ENCODE results near the gene NKAIN2. TPM values are rescaled to one million over a fixed set of nuclear protein-coding genes. Genes with fewer than 3 reads are reported as not detected.

Gene NKAIN2
- total RNA-seq, 1 experiment from 2014 or later: 1.1 TPM

DNA sequence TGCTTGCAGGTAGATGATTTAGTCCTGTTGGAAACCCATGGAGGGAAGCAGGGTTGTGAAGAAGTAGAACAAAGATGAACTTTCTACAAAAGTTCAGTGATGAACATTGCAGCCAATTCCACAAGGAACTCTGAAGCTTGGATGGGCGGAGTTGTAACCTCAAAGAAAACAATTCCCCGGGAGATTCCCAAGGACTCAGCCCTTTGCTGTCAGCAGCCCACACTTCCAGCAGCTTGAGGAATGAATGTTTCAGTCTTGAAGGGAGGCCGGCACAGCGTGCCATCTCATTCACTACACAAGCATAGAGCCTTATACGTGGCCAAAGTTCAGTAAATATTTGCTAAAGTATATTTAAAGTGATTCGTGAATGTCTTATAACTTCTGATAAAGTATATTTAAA lies 269.4 kb downstream of the NKAIN2 start:
- no peaks in the 10 kb centered on the region for H3K36me3 ChIP-seq (replicated peaks; ENCODE audit: control insufficient read depth, insufficient read depth, low read length)
- no peak for DNase-seq
- H3K4me3 ChIP-seq (ENCODE audit: insufficient read depth, low read depth, low read length): no peak overlapping the region
- no peaks in the 10 kb centered on the region for H3K27me3 ChIP-seq (ENCODE audit: control insufficient read depth, insufficient read depth, low read length)

DNA sequence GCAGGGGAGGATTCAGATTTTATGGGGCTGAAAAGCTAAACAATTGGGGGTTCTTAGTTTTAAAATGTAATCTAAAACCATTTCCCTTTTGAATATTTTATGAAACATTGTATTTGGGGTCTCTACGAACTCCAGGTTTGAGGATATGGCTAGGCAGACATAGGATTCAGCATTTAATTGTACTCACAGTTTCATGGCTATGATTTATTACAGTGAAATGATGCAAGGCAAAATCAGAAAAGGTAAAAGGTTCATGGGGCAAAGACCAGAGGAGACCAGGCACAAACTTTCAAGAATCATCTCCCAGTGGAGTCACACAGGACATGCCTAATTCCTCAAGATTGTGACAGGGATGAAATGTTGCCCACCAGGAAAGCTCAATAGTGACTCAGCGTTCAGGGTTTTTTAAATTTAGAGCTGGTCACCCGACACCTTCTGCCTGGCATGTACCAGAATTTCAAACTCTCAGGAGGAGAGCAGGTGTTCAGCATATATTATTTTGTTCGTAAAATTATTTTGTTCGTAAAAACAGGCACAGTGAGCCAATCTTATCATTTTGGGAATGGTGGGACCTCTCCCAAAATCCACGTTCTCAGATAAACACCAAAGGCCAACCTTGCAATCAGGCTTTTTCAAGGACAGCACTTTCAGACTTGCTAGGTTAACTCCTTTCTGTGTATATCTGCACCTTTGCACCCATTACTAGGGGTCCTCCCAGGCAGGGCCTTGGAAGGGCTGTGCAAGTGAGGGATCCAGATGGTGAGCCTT lies 270.3 kb downstream of the NKAIN2 start:
- H3K4me3 ChIP-seq (ENCODE audit: insufficient read depth, low read depth, low read length): no peak overlapping the region
- DNase-seq: no peak
- no peaks in the 10 kb centered on the region for H3K36me3 ChIP-seq (replicated peaks; ENCODE audit: control insufficient read depth, insufficient read depth, low read length)
- no peaks in the 10 kb centered on the region for H3K27me3 ChIP-seq (ENCODE audit: control insufficient read depth, insufficient read depth, low read length)

DNA sequence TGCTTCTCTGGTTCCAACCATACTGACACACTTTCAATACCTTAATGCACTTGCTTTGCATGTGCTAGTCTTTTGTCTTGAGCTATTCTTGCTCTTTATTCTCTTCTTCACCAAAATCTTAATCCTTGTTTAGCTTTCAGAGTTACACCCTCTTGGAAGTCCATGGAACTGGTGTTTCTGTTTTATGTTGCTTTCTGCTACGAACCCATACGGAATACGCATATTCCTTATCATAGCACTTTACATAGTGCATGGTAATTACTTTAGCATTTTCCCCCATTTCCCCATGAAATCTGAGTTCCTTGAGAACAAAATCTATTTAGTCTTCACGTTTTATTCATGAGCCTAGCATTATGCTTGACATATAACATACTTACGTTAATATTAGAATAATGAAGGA lies 270.9 kb downstream of the NKAIN2 start:
- H3K4me3 ChIP-seq (ENCODE audit: insufficient read depth, low read depth, low read length): no peak overlapping the region
- no peaks in the 10 kb centered on the region for H3K36me3 ChIP-seq (replicated peaks; ENCODE audit: control insufficient read depth, insufficient read depth, low read length)
- no peaks in the 10 kb centered on the region for H3K27me3 ChIP-seq (ENCODE audit: control insufficient read depth, insufficient read depth, low read length)
- DNase-seq: no peak

DNA sequence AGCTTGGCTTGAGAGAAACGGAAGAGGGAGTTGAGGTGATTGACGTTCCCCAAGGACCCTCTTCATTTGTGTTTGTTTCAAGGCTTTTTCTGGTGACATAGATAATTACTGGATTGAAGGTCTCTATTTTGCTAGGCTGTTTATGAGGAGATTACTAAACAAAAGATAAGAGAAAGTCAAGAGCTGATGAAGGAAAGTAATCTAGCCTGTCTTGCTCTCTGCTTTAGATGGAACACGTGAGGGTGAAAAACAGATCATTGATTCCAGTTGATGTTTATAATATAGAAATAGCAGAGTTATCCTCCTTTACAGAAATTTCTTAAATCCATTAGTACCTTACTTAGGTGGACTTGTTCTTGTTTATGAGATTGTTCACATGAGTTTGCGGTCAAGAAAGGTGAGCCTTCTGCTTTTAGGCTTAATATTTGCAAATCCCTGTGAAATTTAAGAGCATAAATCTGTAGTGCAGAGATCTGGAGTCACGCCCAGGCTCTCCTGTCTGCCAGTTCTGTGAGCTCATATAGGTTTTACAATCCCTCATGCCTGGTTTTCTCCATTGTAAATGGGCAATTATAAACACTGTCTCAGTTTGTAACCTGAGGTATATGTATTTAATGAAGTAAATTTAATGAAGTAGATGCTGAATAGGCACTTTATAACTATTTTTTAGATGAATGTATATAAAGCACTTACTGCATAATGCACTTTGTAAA lies 272.8 kb downstream of the NKAIN2 start:
- Histone ChIP-seq H3K27me3 (ENCODE audit: control insufficient read depth, insufficient read depth, low read length) (no peaks in the 10 kb centered on the region), H3K36me3 (replicated peaks; ENCODE audit: control insufficient read depth, insufficient read depth, low read length) (no peaks in the 10 kb centered on the region), H3K4me3 (ENCODE audit: insufficient read depth, low read depth, low read length) (no peak overlapping the region)
- DNase-seq: no peak

DNA sequence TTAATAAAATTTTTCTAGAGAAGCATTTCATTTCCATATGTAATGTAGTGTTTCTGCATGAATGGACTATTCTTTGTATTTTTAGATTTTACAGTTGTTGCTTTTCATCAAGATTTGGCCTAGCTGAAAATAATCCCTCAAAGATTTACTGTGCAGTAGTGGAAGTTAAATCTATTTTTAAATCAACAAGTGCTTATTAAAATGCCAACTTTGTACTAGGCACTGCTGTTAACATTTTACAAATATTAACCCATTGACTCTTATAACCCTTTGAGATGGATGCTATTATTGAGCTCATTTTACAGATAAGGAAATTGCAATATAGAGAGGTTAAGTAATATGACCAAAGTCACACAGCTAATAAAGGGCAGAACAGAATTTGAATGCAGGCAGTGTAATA lies 274.5 kb downstream of the NKAIN2 start:
- no peak overlapping the region for H3K4me3 ChIP-seq (ENCODE audit: insufficient read depth, low read depth, low read length)
- H3K27me3 ChIP-seq (ENCODE audit: control insufficient read depth, insufficient read depth, low read length): no peaks in the 10 kb centered on the region
- H3K36me3 ChIP-seq (replicated peaks; ENCODE audit: control insufficient read depth, insufficient read depth, low read length): no peaks in the 10 kb centered on the region
- no peak for DNase-seq

DNA sequence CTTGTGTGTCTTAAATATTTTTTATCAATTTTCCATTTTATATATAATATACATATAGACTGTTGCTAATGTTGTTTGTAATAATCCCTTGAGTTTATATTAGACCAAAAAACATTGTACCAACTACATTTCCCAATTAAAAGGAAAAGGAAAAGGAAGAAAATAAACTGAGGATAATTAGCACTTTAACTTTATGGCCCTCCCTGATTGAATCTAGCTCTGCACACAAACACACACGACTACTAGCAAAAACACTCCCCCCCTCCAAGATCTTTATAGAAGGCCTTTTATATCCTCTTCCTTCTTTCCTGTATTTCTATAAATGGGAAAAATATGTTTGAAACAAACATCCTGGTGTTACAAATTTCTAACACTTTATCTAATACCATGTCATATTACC lies 276.8 kb downstream of the NKAIN2 start:
- DNase-seq: no peak
- H3K36me3 ChIP-seq (replicated peaks; ENCODE audit: control insufficient read depth, insufficient read depth, low read length): no peaks in the 10 kb centered on the region
- no peak overlapping the region for H3K4me3 ChIP-seq (ENCODE audit: insufficient read depth, low read depth, low read length)
- no peaks in the 10 kb centered on the region for H3K27me3 ChIP-seq (ENCODE audit: control insufficient read depth, insufficient read depth, low read length)

DNA sequence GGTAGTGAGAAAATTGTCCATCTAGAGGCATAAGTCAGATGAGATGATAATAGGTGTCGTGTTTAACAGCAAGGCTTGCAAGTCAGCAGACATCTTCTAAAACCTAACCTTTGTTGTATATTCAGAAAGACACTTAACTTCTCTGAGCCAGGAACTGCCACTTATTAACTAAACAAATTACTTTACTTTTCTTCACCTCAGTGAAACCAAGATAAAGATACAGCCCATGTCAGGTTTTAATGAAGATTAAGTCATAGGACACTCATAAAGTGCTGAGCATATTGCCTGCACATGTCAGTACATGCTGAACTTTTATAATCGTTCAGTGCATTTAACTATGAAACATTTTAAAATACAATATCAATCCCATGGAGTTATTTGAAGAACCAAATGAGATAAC lies 286.8 kb downstream of the NKAIN2 start:
- no peak for DNase-seq
- no peaks in the 10 kb centered on the region for H3K27me3 ChIP-seq (ENCODE audit: control insufficient read depth, insufficient read depth, low read length)
- no peaks in the 10 kb centered on the region for H3K36me3 ChIP-seq (replicated peaks; ENCODE audit: control insufficient read depth, insufficient read depth, low read length)
- H3K4me3 ChIP-seq (ENCODE audit: insufficient read depth, low read depth, low read length): no peak overlapping the region

DNA sequence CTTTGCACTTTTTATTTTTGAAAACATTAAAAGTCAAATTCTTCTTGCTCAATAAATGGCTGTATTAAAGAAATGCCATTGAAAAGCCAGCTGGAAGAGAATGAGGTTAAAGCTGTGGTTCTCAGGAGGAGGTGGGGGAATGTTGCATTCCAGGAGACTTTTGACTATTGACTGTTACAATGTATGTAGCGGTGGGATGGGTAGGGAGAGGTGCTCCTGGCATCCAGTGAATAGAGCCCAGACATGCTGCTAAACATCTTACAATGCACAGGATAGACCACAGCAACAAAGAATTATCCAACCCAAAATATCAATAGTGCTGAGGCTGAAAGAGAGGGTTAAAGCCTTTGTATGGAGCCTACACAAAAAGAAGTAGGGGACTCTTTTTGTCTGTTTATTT lies 295.9 kb downstream of the NKAIN2 start:
- H3K36me3 ChIP-seq (replicated peaks; ENCODE audit: control insufficient read depth, insufficient read depth, low read length): no peaks in the 10 kb centered on the region
- no peaks in the 10 kb centered on the region for H3K27me3 ChIP-seq (ENCODE audit: control insufficient read depth, insufficient read depth, low read length)
- H3K4me3 ChIP-seq (ENCODE audit: insufficient read depth, low read depth, low read length): no peak overlapping the region
- peak; percentile 16 for DNase-seq

DNA sequence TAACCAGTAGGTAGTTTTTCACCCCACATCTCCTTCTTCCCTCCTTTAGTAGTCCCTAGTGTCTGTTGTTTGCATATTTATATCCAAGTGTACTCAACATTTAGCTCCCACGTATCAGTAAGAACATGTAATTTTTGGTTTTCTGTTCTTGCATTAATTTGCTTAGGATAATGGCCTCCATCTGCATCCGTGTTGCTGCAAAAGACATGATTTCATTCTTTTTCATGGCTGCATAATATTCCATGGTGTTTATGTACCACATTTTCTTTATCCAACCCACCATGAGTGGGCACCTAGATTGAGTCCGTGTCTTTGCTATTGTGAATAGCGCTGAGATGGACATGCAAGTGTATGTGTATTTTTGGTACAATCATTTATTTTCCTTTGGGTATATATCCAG lies 306.8 kb downstream of the NKAIN2 start:
- no peak for DNase-seq
- Histone ChIP-seq H3K4me3 (ENCODE audit: insufficient read depth, low read depth, low read length) (no peak overlapping the region), H3K27me3 (ENCODE audit: control insufficient read depth, insufficient read depth, low read length) (no peaks in the 10 kb centered on the region), H3K36me3 (replicated peaks; ENCODE audit: control insufficient read depth, insufficient read depth, low read length) (no peaks in the 10 kb centered on the region)

DNA sequence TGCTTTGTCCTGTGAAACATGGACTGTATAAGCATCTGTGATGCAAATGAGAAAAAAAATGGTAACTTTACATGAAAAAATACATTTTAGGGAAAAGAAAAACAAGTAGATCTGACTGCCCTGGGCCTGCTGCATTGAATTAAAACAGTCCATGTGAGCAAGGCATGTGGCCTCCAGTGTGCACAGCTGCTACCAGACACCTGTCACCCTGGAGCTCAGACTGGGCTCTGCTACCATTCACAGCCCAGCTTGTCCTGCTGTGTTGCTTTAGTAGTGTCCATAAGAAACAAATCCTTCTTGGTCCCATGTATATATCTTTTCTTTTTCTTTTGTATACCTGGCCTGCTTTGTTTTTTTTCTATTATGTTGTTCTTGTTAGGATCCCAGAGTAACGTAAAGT lies 315.9 kb downstream of the NKAIN2 start:
- no peaks in the 10 kb centered on the region for H3K36me3 ChIP-seq (replicated peaks; ENCODE audit: control insufficient read depth, insufficient read depth, low read length)
- no peak for DNase-seq
- no peaks in the 10 kb centered on the region for H3K27me3 ChIP-seq (ENCODE audit: control insufficient read depth, insufficient read depth, low read length)
- no peak overlapping the region for H3K4me3 ChIP-seq (ENCODE audit: insufficient read depth, low read depth, low read length)

DNA sequence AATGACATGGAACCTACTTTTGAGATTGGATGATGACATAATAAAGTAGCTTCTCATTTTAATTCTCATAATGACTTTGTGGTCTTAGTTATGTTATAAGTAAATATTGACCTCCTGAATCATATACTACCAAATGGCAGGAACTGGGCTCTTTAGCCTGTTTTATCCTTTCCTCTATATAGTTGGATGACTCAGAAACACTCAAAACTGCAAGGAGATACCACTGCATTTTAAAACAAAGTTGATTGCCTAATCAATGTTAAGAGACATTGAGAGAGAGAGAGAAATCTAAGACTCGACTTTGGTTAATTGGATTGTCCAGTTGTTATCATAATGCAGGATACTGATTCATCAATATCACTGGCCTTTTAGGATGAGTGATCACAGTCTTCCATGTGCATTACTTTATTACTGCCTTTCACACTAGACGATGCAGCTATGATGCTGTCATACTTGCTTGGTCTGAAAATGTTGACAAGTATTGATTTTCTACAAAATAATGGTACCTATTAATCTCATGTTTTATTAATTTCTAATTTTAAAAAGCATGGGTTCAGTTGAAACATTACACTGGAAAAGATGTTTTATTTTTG lies 320.0 kb downstream of the NKAIN2 start:
- Histone ChIP-seq H3K36me3 (replicated peaks; ENCODE audit: control insufficient read depth, insufficient read depth, low read length) (no peaks in the 10 kb centered on the region), H3K4me3 (ENCODE audit: insufficient read depth, low read depth, low read length) (no peak overlapping the region), H3K27me3 (ENCODE audit: control insufficient read depth, insufficient read depth, low read length) (no peaks in the 10 kb centered on the region)
- DNase-seq: no peak

DNA sequence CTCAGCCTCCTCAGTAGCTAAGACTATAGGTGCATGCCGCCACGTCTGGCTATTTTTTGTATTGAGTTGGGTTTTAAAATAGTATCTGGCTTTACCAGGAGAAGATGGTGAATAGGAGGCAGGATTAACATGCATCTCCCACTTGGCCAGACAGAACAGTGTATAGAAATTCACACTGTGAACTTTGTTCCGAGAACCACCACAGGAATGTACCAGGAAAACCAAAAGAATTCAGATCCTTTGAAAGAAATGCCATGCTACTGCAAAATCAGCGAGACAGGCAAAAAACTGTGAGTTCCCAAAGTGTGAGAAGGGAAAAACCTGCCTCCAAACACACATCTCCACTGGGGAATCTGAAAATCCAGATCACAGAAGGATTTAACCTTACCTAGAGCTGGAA lies 327.6 kb downstream of the NKAIN2 start:
- H3K4me3 ChIP-seq (ENCODE audit: insufficient read depth, low read depth, low read length): no peak overlapping the region
- DNase-seq: no peak
- H3K27me3 ChIP-seq (ENCODE audit: control insufficient read depth, insufficient read depth, low read length): no peaks in the 10 kb centered on the region
- no peaks in the 10 kb centered on the region for H3K36me3 ChIP-seq (replicated peaks; ENCODE audit: control insufficient read depth, insufficient read depth, low read length)

DNA sequence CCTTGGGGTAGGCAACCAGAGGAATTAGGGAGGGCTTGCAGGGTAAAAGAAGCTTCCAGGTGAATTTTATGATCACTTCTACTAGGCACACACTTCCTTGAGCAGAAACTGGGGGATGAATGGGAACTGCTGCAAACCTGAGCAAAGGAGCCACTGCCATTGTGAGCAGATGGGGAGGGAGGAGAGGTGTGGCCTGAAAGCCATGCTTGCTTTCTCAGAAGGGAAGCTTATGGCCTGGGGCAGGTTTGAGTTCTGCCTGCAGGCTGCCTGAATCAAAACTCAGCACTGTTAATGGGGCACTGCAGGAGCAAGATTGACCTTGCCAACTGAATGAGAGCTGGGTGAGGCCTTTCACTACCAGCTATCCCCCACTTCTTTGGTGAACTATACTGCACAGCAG lies 328.1 kb downstream of the NKAIN2 start:
- Histone ChIP-seq H3K36me3 (replicated peaks; ENCODE audit: control insufficient read depth, insufficient read depth, low read length) (no peaks in the 10 kb centered on the region), H3K27me3 (ENCODE audit: control insufficient read depth, insufficient read depth, low read length) (no peaks in the 10 kb centered on the region), H3K4me3 (ENCODE audit: insufficient read depth, low read depth, low read length) (no peak overlapping the region)
- DNase-seq: no peak

DNA sequence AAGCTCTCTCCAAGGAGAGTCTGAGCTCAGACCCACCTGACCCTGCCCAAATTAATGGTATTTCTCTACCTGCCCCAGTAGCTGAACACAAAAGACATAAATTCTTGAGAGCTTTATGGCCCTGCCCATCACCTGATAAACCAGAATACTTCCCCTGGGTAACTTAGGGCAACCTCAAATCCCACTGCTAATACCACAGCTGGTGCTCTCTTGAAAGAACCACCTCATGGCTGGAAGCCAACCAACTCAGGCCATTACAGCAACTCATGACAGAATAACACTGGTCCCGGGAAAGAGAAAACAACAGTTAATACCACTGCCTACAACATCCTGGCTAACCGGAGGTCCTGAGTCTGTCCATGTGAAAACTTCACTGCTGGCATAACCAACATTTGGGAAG lies 328.6 kb downstream of the NKAIN2 start:
- DNase-seq: no peak
- Histone ChIP-seq H3K36me3 (replicated peaks; ENCODE audit: control insufficient read depth, insufficient read depth, low read length) (no peaks in the 10 kb centered on the region), H3K4me3 (ENCODE audit: insufficient read depth, low read depth, low read length) (no peak overlapping the region), H3K27me3 (ENCODE audit: control insufficient read depth, insufficient read depth, low read length) (no peaks in the 10 kb centered on the region)

DNA sequence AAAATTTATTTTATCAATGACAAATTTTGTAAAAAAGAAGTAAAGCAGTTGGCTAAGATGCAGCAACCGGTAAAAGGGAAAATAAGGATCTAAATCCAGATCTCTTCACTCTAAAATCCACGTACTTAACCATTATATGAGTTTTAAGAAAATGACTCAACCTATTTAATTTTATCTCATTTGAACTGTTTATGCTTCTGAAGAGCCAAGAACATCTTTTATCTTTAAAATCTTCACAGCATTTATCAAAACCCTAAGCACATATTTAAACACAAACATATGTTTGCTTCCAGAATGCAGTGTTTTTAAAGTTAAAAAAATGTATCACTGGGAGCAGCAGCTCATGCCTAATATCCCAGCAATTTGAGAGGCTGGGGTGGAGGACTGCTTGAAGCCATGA lies 339.2 kb downstream of the NKAIN2 start:
- Histone ChIP-seq H3K27me3 (ENCODE audit: control insufficient read depth, insufficient read depth, low read length) (no peaks in the 10 kb centered on the region), H3K4me3 (ENCODE audit: insufficient read depth, low read depth, low read length) (no peak overlapping the region), H3K36me3 (replicated peaks; ENCODE audit: control insufficient read depth, insufficient read depth, low read length) (no peaks in the 10 kb centered on the region)
- DNase-seq: no peak

All from H7 (cell line).